PC-9 (cell line): ENCODE data around the gene ARHGAP26. TPM values are rescaled to one million over a fixed set of nuclear protein-coding genes. Genes with fewer than 3 reads are reported as not detected.

Source experiments
- BruUV-seq: library from RNA; stranded (reverse); fragments of 400-500 nt; replicated peaks from 2 replicates; lab custom pipeline; 2021; lab: Mats Ljungman, UMichigan
- CTCF ChIA-PET: fragments of 300-600 bp; sonication (Branson Sonifier 250); formaldehyde crosslinking; loops from one replicate; lab custom pipeline; 2022; ENCODE audit warnings: antibody characterized with exemption; lab: Charles Lee
- POLR2A ChIA-PET: fragments of 300-600 bp; sonication (Branson Sonifier 250); formaldehyde crosslinking; loops from one replicate; lab custom pipeline; 2022; ENCODE audit warnings: antibody characterized with exemption; ENCODE audit not compliant: unreplicated experiment; lab: Charles Lee
- DNase-seq, 2 experiments: peaks; one replicate each; pipeline versions ENCODE4 v3.0.0 to v3.0.0-alpha.2; 2015 to 2022; ENCODE audit warnings: mixed read lengths in 1 of 2
- H2AFZ ChIP-seq: fragments of 200-600 bp; sonication (generic); 2 replicates; pipeline ENCODE4 v1.8.1; 2017; ENCODE audit warnings: antibody characterized with exemption
- H3F3A ChIP-seq: fragments of 200-600 bp; sonication (generic); 2 replicates; pipeline ENCODE4 v1.8.1; 2017; ENCODE audit warnings: antibody characterized with exemption, mild to moderate bottlenecking, low read depth; ENCODE audit not compliant: insufficient read depth
- H3K27ac ChIP-seq: fragments of 200-600 bp; sonication (generic); 2 replicates; pipeline ENCODE4 v1.6.1; 2016; ENCODE audit warnings: mixed run types
- H3K27me3 ChIP-seq: fragments of 200-600 bp; sonication (generic); 2 replicates; pipeline ENCODE4 v1.6.1; 2016; ENCODE audit warnings: low read depth, mixed run types; ENCODE audit not compliant: insufficient read depth
- H3K36me3 ChIP-seq: fragments of 200-600 bp; sonication (generic); 2 replicates; pipeline ENCODE4 v1.6.1; 2016; ENCODE audit warnings: low read depth, mixed run types
- H3K4me1 ChIP-seq: fragments of 200-600 bp; sonication (generic); replicated peaks from 2 replicates; pipeline ENCODE4 v1.6.1; 2016; ENCODE audit warnings: mixed run types; ENCODE audit not compliant: insufficient read depth
- H3K4me2 ChIP-seq: fragments of 200-600 bp; sonication (generic); 2 replicates; pipeline ENCODE4 v1.6.1; 2017; ENCODE audit warnings: mixed run types
- H3K4me3 ChIP-seq: fragments of 200-600 bp; sonication (generic); 2 replicates; pipeline ENCODE4 v1.6.1; 2016; ENCODE audit warnings: mixed run types
- H3K79me2 ChIP-seq: fragments of 200-600 bp; sonication (generic); 2 replicates; pipeline ENCODE4 v1.6.1; 2017; ENCODE audit warnings: low read depth, mixed run types
- H3K9me2 ChIP-seq: fragments of 200-600 bp; sonication (generic); 2 replicates; pipeline ENCODE4 v1.8.1; 2017; ENCODE audit warnings: mild to moderate bottlenecking; ENCODE audit not compliant: insufficient read depth
- H3K9me3 ChIP-seq: fragments of 200-600 bp; sonication (generic); 2 replicates; pipeline ENCODE4 v1.8.1; 2016; ENCODE audit warnings: low read depth; ENCODE audit not compliant: insufficient read depth
- H4K20me1 ChIP-seq: fragments of 200-600 bp; sonication (generic); 2 replicates; pipeline ENCODE4 v1.8.1; 2017; ENCODE audit not compliant: insufficient read depth
- EZH2 ChIP-seq: fragments of 200-600 bp; sonication (generic); IDR thresholded peaks from 2 replicates; pipeline ENCODE4 v1.8.0; 2017; ENCODE audit warnings: antibody characterized with exemption, low read depth
- intact Hi-C: fragments of 100-400 bp; cut with micrococcal nuclease; formaldehyde crosslinking; loops from one replicate; pipeline ENCODE4 v1.10.0; 2022; ENCODE audit not compliant: unreplicated experiment
- total RNA-seq: library from RNA; stranded (reverse); gene quantifications from 2 replicates; pipeline ENCODE4 v1.2.3, GENCODE V29; 2021
- TF ChIP-seq, protein P1 (sequence below): fragments of 200-600 bp; sonication (generic); conservative IDR thresholded peaks from 2 replicates; pipeline ENCODE4 v1.6.1; 2017; ENCODE audit warnings: mixed run types, antibody characterized with exemption, mild to moderate bottlenecking, moderate library complexity

Gene ARHGAP26
- total RNA-seq, 1 experiment from 2014 or later: 29.7 TPM

DNA sequence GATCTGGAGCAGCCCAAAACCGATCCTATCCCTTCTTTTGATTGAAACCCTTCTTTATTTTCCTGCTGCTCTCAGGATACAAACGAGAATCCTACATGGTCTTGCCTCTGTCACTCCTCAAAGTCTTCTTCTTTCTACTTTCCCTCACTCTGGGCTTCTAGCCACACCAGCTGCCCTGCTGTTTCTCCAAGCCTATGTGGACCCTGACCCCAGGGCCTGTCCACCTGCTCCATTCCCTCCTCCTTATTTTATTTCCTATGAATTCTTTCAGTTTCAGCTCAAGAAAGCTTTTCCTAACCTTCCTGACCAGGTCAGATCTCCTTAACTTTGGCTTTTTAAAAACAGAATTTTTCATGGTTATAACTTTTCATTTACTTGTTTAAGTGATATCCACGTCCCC is 141.0 kb downstream of the ARHGAP26 start:
- Histone ChIP-seq H3K4me2 (no peak overlapping the region), H3K36me3 (no peaks in the 10 kb centered on the region), H3K27me3 (no peaks in the 10 kb centered on the region), H3K4me1 (peaks cover 25% of the 10 kb centered on the region), H4K20me1 (no peaks in the 10 kb centered on the region), H3K4me3 (no peak overlapping the region), H3K79me2 (no peaks in the 10 kb centered on the region), H3K27ac (no peak overlapping the region), H3K9me3 (no peaks in the 10 kb centered on the region), H3K9me2 (no peaks in the 10 kb centered on the region), H2AFZ (no peak overlapping the region), H3F3A (peaks cover 14% of the 10 kb centered on the region; the same call in 1 of the 2 replicates)
- ChIA-PET POLR2A (no interaction called here), CTCF (no interaction called here)
- intact Hi-C loops: no loop called here
- TF ChIP-seq EZH2: no peak
- TF ChIP-seq, protein P1, sequence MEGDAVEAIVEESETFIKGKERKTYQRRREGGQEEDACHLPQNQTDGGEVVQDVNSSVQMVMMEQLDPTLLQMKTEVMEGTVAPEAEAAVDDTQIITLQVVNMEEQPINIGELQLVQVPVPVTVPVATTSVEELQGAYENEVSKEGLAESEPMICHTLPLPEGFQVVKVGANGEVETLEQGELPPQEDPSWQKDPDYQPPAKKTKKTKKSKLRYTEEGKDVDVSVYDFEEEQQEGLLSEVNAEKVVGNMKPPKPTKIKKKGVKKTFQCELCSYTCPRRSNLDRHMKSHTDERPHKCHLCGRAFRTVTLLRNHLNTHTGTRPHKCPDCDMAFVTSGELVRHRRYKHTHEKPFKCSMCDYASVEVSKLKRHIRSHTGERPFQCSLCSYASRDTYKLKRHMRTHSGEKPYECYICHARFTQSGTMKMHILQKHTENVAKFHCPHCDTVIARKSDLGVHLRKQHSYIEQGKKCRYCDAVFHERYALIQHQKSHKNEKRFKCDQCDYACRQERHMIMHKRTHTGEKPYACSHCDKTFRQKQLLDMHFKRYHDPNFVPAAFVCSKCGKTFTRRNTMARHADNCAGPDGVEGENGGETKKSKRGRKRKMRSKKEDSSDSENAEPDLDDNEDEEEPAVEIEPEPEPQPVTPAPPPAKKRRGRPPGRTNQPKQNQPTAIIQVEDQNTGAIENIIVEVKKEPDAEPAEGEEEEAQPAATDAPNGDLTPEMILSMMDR: no peak
- no TSS peak for BruUV-seq
- no peak for DNase-seq

DNA sequence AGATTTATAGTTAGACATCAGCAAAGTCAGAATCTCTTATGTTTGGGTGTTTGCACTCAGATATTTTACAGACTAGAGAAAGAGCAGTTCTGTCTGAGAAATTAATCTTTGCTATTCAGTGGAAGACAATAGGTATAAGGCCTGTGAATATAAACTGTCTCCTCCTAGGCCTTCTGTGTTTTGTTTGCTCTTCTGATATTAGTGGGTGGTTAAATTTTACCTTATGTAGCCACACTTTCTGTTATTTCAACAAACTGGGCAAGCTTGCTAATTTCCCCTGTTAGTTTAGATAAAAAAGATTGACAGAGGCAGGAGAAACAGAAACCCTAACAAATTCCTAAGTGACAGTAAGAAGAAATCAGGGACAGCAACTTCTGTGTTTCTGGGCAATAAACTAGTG is 141.6 kb downstream of the ARHGAP26 start:
- no peak overlapping the region for H3K4me3 ChIP-seq
- no peak overlapping the region for H2AFZ ChIP-seq
- ChIA-PET CTCF (no interaction called here), POLR2A (no interaction called here)
- no peaks in the 10 kb centered on the region for H3K79me2 ChIP-seq
- no peaks in the 10 kb centered on the region for H4K20me1 ChIP-seq
- BruUV-seq: no TSS peak
- H3K36me3 ChIP-seq: no peaks in the 10 kb centered on the region
- TF ChIP-seq, protein P1: no peak
- no peak for TF ChIP-seq EZH2
- no peaks in the 10 kb centered on the region for H3K9me2 ChIP-seq
- H3K27me3 ChIP-seq: no peaks in the 10 kb centered on the region
- intact Hi-C loops: loop anchor here (2.0 kb wide), 1 partner anchor 13 kb away; no protein-coding TSS in a partner anchor
- no peaks in the 10 kb centered on the region for H3K9me3 ChIP-seq
- peaks cover 25% of the 10 kb centered on the region for H3K4me1 ChIP-seq
- no peak overlapping the region for H3K27ac ChIP-seq
- H3K4me2 ChIP-seq: no peak overlapping the region
- no peak for DNase-seq
- peaks cover 14% of the 10 kb centered on the region; the same call in 1 of the 2 replicates for H3F3A ChIP-seq

DNA sequence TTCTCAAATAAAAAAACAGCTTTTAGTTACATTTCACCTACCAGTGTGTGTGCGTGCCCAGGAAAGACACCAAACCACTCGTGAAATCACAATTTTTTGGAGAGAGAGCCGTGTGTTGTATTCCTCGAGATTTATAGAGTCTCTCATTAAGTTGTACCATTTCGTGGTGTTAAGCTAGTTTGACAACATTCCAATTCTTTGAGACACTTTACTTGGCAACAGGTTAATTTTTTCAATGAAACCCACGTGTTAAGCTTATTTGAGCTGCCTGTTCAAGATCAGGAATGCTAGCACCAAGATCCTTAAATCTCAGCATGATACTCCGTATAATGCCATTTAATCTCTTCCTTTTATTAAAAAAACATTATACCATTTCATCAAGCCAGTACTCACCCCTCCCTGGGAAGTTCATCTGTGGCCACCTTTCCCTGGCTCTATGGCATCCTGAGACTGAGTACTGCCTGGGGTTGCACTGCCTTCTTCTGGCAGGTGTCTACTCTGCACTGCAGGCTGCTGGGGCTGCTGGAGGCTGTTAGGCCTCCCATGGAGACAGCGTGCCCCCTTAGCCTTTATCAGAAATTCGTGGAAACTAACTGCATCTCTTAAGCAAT is 143.7 kb downstream of the ARHGAP26 start:
- ChIA-PET CTCF (interaction anchor here (0.6 to 2.0 kb wide), 6 partner anchors 8 to 200 kb away, joined by 3 to 11 read pairs (median 4); no protein-coding TSS in a partner anchor), POLR2A (interaction anchor here (0.6 kb wide), 2 partner anchors 8 to 12 kb away, joined by 4 to 8 read pairs; no protein-coding TSS in a partner anchor)
- peak overlapping the region; percentile 62 for H3K27ac ChIP-seq
- intact Hi-C loops: loop anchor here (2.0 kb wide), 1 partner anchor 15 kb away; no protein-coding TSS in a partner anchor
- H3K9me2 ChIP-seq: no peaks in the 10 kb centered on the region
- H4K20me1 ChIP-seq: no peaks in the 10 kb centered on the region
- H3K27me3 ChIP-seq: no peaks in the 10 kb centered on the region
- BruUV-seq: no TSS peak
- peak overlapping the region; percentile 24; the same call in 1 of the 2 replicates for H3K4me3 ChIP-seq
- no peak for TF ChIP-seq EZH2
- TF ChIP-seq, protein P1: peak; percentile 52
- peaks cover 14% of the 10 kb centered on the region; the same call in 1 of the 2 replicates for H3F3A ChIP-seq
- H3K4me2 ChIP-seq: peak overlapping the region; percentile 58
- H3K36me3 ChIP-seq: no peaks in the 10 kb centered on the region
- H3K4me1 ChIP-seq: peaks cover 25% of the 10 kb centered on the region
- H3K9me3 ChIP-seq: no peaks in the 10 kb centered on the region
- no peaks in the 10 kb centered on the region for H3K79me2 ChIP-seq
- H2AFZ ChIP-seq: no peak overlapping the region
- DNase-seq: peak; percentile 51 to 97
